GM12801 (cell line): ENCODE measurements around the gene TAF8.

Experiments
- CTCF ChIP-seq: IDR thresholded peaks from one replicate; pipeline ENCODE4 v1.5.1; 2011; ENCODE audit warnings: control low read depth; ENCODE audit not compliant: insufficient read length; ENCODE audit errors: extremely low read depth

Gene TAF8

GRCh38 chr6:42091718-42092023 is 41.3 kb downstream of the TAF8 start:
- TF ChIP-seq CTCF: no peak

GRCh38 chr6:42093582-42094329 is 43.4 kb downstream of the TAF8 start:
- no peak for TF ChIP-seq CTCF

GRCh38 chr6:42095094-42095493 is 44.8 kb downstream of the TAF8 start:
- no peak for TF ChIP-seq CTCF

- TF ChIP-seq CTCF: no peak
Observed at GRCh38 chr6:42095776-42096541, 45.6 kb downstream of the TAF8 start.

GRCh38 chr6:42099340-42100028 is 49.2 kb downstream of the TAF8 start:
- TF ChIP-seq CTCF: no peak

- TF ChIP-seq CTCF: no peak
Observed at GRCh38 chr6:42100029-42100901, 49.9 kb downstream of the TAF8 start.
